T-helper 1 cell treated with Interleukin-12 subunit alpha and Interleukin-12 subunit beta and Interleukin-4 antibody, amounts not matched to agents 30 μg/mL and 1 μg/mL, for 36 hours (primary cell): Measurements from ENCODE around the gene NFIA.
"Not testable (repeated sequence)": the region's sequence is repeated elsewhere in the genome, so short reads cannot be mapped to it uniquely, and the experiment has no call there.

Experiments
- H3K27ac Mint-ChIP-seq: one replicate; pipeline ENCODE4 v1.8.0; 2021; ENCODE audit warnings: mild to moderate bottlenecking, mixed read lengths
- H3K27me3 Mint-ChIP-seq: one replicate; pipeline ENCODE4 v1.8.0; 2021; ENCODE audit warnings: low read depth, mixed read lengths
- H3K36me3 Mint-ChIP-seq: one replicate; pipeline ENCODE4 v1.8.0; 2021; ENCODE audit warnings: low read depth, mixed read lengths
- H3K4me1 Mint-ChIP-seq: one replicate; pipeline ENCODE4 v1.8.0; 2021; ENCODE audit warnings: low read depth, mixed read lengths
- H3K4me3 Mint-ChIP-seq: one replicate; pipeline ENCODE4 v1.8.0; 2021; ENCODE audit warnings: mild to moderate bottlenecking, moderate library complexity, mixed read lengths
- H3K9me3 Mint-ChIP-seq: one replicate; pipeline ENCODE4 v1.8.0; 2021; ENCODE audit warnings: mixed read lengths

The NFIA gene

GRCh38 chr1:61270761-61271411 lies 188.5 kb downstream of the NFIA start:
- Mint-ChIP-seq H3K9me3 (no peaks in the 10 kb centered on the region), H3K4me1 (peaks cover 1% of the 10 kb centered on the region), H3K36me3 (no peaks in the 10 kb centered on the region), H3K27ac (no peak overlapping the region), H3K4me3 (no peak overlapping the region), H3K27me3 (peaks cover 5% of the 10 kb centered on the region)

GRCh38 chr1:61271412-61271789 lies 189.0 kb downstream of the NFIA start:
- no peak overlapping the region for H3K4me3 Mint-ChIP-seq
- H3K4me1 Mint-ChIP-seq, result peaks cover 1% of the 10 kb centered on the region

GRCh38 chr1:61273167-61273705 lies 190.9 kb downstream of the NFIA start:
- H3K27ac Mint-ChIP-seq, result no peak overlapping the region
- H3K27me3 Mint-ChIP-seq, result peaks cover 11% of the 10 kb centered on the region
- H3K36me3 Mint-ChIP-seq, result no peaks in the 10 kb centered on the region
- H3K4me3 Mint-ChIP-seq, result no peak overlapping the region
- H3K9me3 Mint-ChIP-seq, result no peaks in the 10 kb centered on the region
- peaks cover 1% of the 10 kb centered on the region for H3K4me1 Mint-ChIP-seq

More at GRCh38 chr1:61271412-61271789, 189.0 kb downstream of the NFIA start:
- Mint-ChIP-seq H3K36me3 (no peaks in the 10 kb centered on the region), H3K9me3 (no peaks in the 10 kb centered on the region), H3K27me3 (peaks cover 5% of the 10 kb centered on the region), H3K27ac (no peak overlapping the region)

DNA sequence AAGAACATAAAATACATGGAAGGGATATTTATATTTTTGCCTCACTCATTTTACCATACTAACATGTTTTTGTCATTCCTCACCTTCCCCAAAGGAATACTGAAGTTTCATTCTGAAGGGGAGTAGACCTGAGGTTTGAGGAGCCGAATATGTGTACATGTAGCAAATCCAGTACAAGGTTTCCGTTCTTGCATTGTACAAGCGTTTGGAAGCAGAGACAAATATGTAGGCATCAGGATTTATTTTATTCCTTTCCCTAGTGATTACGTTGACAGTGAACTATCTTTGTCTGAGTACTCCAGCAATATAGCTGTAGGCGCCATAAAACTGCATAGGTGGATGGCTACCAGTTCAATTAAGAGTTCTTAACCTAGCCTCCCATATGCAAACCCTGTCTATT lies 191.5 kb downstream of the NFIA start:
- H3K4me1 Mint-ChIP-seq, result peaks cover 1% of the 10 kb centered on the region
- H3K36me3 Mint-ChIP-seq, result no peaks in the 10 kb centered on the region
- H3K27ac Mint-ChIP-seq, result no peak overlapping the region
- no peak overlapping the region for H3K4me3 Mint-ChIP-seq
- no peaks in the 10 kb centered on the region for H3K9me3 Mint-ChIP-seq
- H3K27me3 Mint-ChIP-seq, result peaks cover 11% of the 10 kb centered on the region

DNA sequence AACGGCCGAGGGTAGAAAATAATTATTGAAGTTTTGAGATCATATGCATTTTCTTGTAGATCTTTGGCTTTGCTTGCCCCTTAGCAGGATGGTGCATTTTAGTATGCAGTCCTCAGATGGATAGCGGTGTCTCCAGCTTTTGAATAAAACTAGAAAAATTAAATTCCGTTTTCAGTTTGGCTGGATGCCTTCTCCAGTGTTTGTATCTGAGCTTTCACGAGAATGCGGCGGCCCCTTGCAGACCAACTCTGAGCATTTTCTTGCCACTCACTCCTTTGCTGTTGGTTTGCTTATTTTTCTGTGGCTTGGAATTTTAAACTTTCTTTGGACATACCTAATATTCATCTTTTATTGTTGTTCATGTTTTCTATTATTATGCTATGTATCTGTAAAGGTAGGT lies 192.6 kb downstream of the NFIA start:
- Mint-ChIP-seq H3K27ac (no peak overlapping the region), H3K4me3 (no peak overlapping the region), H3K27me3 (peaks cover 12% of the 10 kb centered on the region), H3K4me1 (peaks cover 2% of the 10 kb centered on the region), H3K36me3 (no peaks in the 10 kb centered on the region), H3K9me3 (no peaks in the 10 kb centered on the region)

DNA sequence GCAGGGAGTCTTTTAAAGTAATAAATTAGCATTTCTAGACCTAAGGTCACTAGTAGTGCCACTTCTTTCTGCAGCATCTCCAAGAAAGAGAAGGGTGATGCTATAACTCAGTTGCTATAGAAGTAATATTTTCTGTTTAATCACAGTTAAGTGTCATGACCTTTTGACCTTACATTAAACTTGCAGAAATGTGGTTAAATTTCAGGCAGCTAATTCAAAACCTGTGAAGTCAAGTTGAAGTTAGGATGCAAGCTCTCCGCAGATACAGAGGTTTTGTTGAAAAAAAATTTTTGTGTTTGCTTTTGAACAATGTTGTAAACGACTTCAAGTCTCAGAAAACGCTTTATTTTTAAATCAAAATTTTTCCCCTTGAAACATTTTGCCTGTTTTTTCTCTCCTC lies 193.9 kb downstream of the NFIA start:
- peaks cover 3% of the 10 kb centered on the region for H3K4me1 Mint-ChIP-seq
- no peaks in the 10 kb centered on the region for H3K36me3 Mint-ChIP-seq
- H3K9me3 Mint-ChIP-seq, result no peaks in the 10 kb centered on the region
- H3K27me3 Mint-ChIP-seq, result peaks cover 15% of the 10 kb centered on the region
- no peak overlapping the region for H3K4me3 Mint-ChIP-seq
- no peak overlapping the region for H3K27ac Mint-ChIP-seq

GRCh38 chr1:61277121-61277690 lies 194.8 kb downstream of the NFIA start:
- Mint-ChIP-seq H3K27ac (no peak overlapping the region), H3K9me3 (no peaks in the 10 kb centered on the region), H3K4me1 (peaks cover 3% of the 10 kb centered on the region), H3K27me3 (peaks cover 15% of the 10 kb centered on the region), H3K36me3 (no peaks in the 10 kb centered on the region), H3K4me3 (no peak overlapping the region)

- H3K36me3 Mint-ChIP-seq, H3K27ac Mint-ChIP-seq, H3K4me1 Mint-ChIP-seq, H3K9me3 Mint-ChIP-seq, H3K4me3 Mint-ChIP-seq: not testable (repeated sequence)
- H3K27me3 Mint-ChIP-seq, result peaks cover 15% of the 10 kb centered on the region
These were observed 196.1 kb downstream of the NFIA start for GRCh38 chr1:61278503-61278902.

- H3K4me3 Mint-ChIP-seq, result no peak overlapping the region
- H3K27ac Mint-ChIP-seq, result no peak overlapping the region
- H3K27me3 Mint-ChIP-seq, result peaks cover 15% of the 10 kb centered on the region
- H3K4me1 Mint-ChIP-seq, result peaks cover 3% of the 10 kb centered on the region
- no peaks in the 10 kb centered on the region for H3K36me3 Mint-ChIP-seq
- no peaks in the 10 kb centered on the region for H3K9me3 Mint-ChIP-seq
These were observed 196.6 kb downstream of the NFIA start for GRCh38 chr1:61278966-61279365.

DNA sequence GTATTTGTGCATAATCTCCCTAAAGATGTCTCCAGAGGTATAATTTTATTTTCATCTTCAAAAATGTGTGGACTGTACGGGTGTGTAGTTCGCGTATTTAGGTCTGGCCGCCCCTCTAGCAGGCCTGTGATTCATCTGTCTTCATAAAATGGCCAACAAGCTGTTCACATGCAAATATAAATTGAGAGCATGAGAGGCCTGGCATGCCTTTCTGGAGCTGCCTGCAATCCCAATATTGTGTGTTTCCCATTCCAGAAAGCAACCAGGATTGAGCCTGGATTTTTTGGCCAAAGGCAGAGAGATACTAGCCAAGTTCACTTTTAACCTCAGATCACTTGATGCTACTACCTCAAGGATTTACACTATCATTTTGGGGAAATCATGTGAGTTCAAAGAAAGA lies 197.2 kb downstream of the NFIA start:
- H3K27ac Mint-ChIP-seq, result no peak overlapping the region
- no peak overlapping the region for H3K4me3 Mint-ChIP-seq
- no peaks in the 10 kb centered on the region for H3K36me3 Mint-ChIP-seq
- peaks cover 12% of the 10 kb centered on the region for H3K27me3 Mint-ChIP-seq
- peaks cover 3% of the 10 kb centered on the region for H3K4me1 Mint-ChIP-seq
- H3K9me3 Mint-ChIP-seq, result no peaks in the 10 kb centered on the region

DNA sequence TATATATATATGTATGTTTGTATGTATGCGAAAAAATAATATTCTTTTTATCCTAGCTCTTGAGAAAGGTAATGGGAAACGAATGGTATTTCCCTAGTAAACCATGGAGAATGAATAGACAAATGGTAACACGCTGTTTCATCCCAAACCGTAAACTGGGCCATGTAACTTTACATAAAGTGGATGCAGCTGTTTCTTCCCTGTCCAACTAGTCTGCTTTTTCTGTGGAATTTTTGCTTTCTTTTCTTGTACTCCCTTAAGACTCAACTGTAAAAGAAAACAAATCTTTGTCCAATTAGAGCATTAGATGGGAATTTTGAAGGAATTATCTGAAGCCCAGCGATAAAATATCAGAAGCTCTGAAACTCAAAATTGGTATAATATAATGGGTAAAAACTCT lies 198.1 kb downstream of the NFIA start:
- H3K9me3 Mint-ChIP-seq, result no peaks in the 10 kb centered on the region
- no peak overlapping the region for H3K27ac Mint-ChIP-seq
- H3K4me1 Mint-ChIP-seq, result peaks cover 3% of the 10 kb centered on the region
- no peak overlapping the region for H3K4me3 Mint-ChIP-seq
- peaks cover 10% of the 10 kb centered on the region for H3K27me3 Mint-ChIP-seq
- no peaks in the 10 kb centered on the region for H3K36me3 Mint-ChIP-seq

DNA sequence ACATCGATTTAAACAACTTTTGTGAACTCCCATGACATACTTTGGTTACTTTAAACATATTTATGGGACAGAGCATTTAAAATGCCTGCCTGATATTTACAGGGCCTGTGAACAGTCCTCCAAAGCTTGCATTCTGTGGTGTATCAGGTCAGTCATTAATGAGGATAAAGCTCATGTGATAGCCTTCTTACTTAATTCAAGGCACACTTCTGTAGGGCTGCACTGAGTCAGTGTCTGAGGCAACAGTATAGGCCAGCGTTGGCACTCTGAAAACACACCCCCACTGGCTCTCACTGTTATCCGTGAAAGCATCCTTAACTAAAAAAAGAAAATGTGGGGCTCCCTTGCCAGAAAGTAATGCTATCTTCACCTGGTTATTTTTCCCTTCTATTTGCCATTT lies 200.0 kb downstream of the NFIA start:
- H3K27ac Mint-ChIP-seq, result no peak overlapping the region
- H3K27me3 Mint-ChIP-seq, result peaks cover 4% of the 10 kb centered on the region
- H3K36me3 Mint-ChIP-seq, result no peaks in the 10 kb centered on the region
- H3K4me3 Mint-ChIP-seq, result no peak overlapping the region
- H3K9me3 Mint-ChIP-seq, result no peaks in the 10 kb centered on the region
- peaks cover 3% of the 10 kb centered on the region for H3K4me1 Mint-ChIP-seq

DNA sequence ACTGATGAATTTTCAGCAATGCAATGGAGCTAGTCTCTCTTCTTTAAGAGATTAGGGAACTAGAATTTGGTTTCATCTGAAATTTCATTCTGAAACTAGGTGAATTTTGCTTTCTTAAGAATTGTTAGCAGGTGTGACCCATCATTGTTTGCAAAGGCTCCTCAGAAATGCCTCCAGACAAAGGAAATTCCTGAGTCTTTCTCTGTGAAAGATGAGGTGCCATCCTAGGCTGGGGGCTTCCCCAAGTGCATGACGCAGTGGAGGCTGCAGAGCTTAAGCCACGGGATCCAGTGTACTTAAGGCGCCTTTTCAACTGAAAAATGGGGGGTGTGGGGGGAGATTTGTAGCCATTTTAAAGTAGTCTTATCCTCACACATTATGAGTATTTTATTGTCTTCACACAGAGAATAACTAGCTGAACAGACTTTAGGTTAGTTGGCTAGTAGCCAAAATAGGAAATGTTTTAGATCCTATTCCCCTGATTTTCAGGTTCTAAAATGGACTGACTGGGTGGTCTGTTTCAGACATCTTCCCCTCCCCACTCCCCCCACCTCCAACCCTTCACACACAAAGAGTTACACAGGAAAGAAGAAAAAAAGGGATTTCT lies 202.0 kb downstream of the NFIA start:
- no peaks in the 10 kb centered on the region for H3K36me3 Mint-ChIP-seq
- no peak overlapping the region for H3K4me3 Mint-ChIP-seq
- H3K27ac Mint-ChIP-seq, result no peak overlapping the region
- H3K9me3 Mint-ChIP-seq, result no peaks in the 10 kb centered on the region
- H3K27me3 Mint-ChIP-seq, result peaks cover 6% of the 10 kb centered on the region
- H3K4me1 Mint-ChIP-seq, result peaks cover 3% of the 10 kb centered on the region

- H3K9me3 Mint-ChIP-seq, result no peaks in the 10 kb centered on the region
- H3K4me3 Mint-ChIP-seq, result no peak overlapping the region
- no peaks in the 10 kb centered on the region for H3K36me3 Mint-ChIP-seq
- peaks cover 5% of the 10 kb centered on the region for H3K4me1 Mint-ChIP-seq
- no peak overlapping the region for H3K27ac Mint-ChIP-seq
- H3K27me3 Mint-ChIP-seq, result peaks cover 9% of the 10 kb centered on the region
These were observed 202.6 kb downstream of the NFIA start for GRCh38 chr1:61284936-61285335.

DNA sequence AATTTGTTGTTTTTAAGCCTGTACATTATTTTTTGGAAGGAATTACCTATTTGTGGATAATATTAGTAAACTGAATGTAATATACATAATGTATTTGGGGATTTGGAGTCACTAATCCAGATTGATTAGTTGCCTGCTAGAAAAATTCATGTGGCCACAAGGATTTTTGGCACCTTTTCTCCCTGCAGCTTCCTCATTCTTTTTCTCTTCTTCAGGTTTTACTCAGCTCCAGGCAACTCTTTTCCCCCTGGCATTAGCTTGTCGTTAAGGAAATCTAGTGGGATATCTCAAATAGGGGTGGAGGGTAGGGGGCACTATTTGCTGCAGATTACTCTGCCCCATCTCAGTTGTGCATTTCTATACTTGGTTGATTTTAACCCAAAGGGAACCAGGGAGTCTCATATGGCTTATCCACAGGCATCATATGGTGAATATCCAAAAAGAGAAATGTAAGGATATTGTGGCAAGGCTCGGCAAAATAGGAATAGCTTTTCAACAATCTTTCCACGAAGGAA lies 203.1 kb downstream of the NFIA start:
- H3K36me3 Mint-ChIP-seq, result no peaks in the 10 kb centered on the region
- no peak overlapping the region for H3K4me3 Mint-ChIP-seq
- H3K27ac Mint-ChIP-seq, result no peak overlapping the region
- peaks cover 11% of the 10 kb centered on the region for H3K27me3 Mint-ChIP-seq
- no peaks in the 10 kb centered on the region for H3K9me3 Mint-ChIP-seq
- H3K4me1 Mint-ChIP-seq, result peaks cover 3% of the 10 kb centered on the region
